ENCODE results near the gene CDCA5.

- TF ChIP-seq CTCF (IDR thresholded peaks at IDR 0.05) (no peak), POLR2A (IDR thresholded peaks at IDR 0.05) (no peak)
Observed at GRCh38 chr11:65115361-65116082, 31.7 kb upstream of the CDCA5 start.
